A172 (cell line): ENCODE measurements around the gene ABCD3. TPM values are rescaled to one million over a fixed set of nuclear protein-coding genes. Genes with fewer than 3 reads are reported as not detected.

Experiments
- DNase-seq: peaks from one replicate; pipeline ENCODE4 v3.0.0-alpha.2; 2015; ENCODE audit warnings: low spot score
- total RNA-seq: library from RNA; depleted of rRNA; stranded (reverse); fragments of >200 nt; shearing (Covaris generic); gene quantifications from 2 replicates; pipeline ENCODE4 v1.2.3, GENCODE V29; 2014

The ABCD3 gene
- total RNA-seq, 1 experiment from 2014 or later, result 50.4 TPM

DNA sequence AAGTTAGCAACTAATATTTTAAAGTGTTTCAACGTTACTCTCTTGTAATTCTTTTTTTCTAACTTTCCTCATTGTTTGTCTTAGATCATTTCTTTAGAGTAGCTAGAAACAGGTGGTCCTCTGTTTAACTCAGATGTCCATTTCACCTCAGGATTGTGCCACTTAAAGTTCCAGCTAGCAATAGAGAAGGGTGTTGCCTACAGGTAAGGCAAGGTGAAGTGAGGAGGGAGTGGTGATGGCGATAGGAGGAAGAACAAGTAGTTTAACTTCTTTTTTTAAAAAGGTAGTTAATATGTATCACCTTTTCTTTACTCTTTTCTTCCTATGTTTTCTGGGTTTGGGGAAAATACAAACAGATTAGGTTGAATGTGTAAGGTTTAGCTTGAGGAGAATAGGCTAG lies 44.4 kb downstream of the ABCD3 start:
- DNase-seq, result no peak

DNA sequence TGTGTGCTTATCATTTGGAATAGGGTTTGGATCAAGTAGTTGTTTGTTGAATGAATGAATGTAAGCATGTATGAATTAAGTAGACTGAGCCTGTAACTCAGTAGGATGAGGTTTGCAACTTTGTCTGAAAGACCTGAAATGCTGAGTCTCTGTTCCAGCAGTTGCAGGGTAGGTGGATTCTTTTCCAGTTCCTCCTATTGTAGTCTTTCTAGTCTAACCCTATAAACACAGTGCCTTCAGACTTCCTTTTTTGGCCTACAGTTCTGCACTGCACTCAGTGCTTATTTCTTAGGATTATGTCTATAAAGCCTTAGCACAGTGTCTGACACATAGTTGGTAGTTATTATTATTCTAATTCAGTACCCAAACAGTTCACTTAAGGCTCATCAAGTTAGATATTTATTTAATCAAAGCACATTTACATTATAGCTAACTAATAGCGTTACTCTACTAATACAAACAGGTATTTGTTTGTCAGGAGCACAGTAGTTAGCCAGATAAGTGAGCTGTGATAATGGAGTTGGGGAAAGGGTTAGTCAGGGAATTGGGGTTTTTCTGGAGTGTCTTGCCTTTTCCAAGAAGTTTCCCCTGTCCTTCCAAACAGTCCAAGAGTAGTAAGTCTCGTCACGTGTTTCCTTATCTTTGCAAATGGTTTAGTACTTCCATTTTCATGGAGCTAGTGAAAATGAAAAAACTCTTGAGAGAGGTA lies 45.0 kb downstream of the ABCD3 start:
- DNase-seq, result no peak

GRCh38 chr1:94463765-94464330 lies 45.7 kb downstream of the ABCD3 start:
- peak; percentile 40 for DNase-seq

DNA sequence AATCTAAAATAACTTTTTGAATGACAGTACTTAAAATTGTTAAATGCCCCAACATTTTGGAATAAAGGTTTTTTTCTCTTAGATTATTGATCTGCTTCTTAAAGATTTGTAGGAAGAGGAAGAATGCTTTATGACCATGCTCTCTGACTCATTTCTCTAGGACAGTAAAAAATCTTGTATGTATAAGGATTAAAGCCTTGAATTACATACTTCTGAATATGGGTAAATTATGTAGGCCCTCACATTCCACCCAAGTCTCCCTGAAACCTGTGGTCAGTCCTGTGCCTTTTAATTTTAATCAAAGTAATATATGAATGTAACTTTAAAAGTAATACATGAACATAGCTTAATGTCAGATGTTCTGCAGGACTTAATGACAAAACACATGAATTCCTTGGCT lies 50.5 kb downstream of the ABCD3 start:
- DNase-seq, result no peak

DNA sequence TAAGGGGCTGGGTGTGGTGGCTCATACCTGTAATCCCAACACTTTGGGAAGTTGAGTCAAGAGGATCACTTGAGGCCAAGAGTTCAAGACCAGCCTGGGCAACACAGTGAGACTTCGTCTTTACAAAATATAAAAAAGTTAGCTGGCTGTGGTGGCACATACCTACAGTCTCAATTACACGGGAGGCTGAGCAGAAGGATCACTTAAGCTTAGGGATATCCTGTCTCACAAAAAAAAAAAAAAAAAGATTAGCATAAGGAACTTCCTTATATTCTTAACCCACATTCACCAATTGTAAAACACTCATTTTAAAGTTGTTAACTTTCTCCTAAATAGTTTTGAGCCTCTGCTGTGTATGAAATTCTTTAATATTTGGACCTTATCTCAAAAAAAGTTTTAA lies 53.1 kb downstream of the ABCD3 start:
- DNase-seq, result no peak

- DNase-seq, result no peak
Measured at GRCh38 chr1:94475232-94475631, 57.0 kb downstream of the ABCD3 start.

DNA sequence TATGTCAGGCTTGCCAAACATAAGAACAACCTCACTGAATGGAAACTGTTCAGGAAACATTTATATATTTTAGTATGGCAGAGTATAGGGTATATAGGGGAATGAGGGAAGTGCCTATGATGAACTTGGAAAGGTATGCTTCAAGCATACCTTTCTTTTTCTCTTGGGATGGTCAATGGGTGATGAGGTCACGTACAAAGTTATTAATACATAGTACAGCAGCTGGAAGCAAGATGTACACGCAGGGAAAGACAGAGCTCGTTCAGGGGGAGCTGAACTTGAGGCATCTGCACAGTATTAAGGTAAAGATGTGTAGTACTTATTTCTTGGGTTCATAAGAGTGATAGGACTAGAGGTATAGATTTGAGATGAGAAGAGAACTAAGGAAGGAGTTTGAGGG lies 61.5 kb downstream of the ABCD3 start:
- no peak for DNase-seq

- peak; percentile 69 for DNase-seq
Measured at GRCh38 chr1:94481473-94481933, 63.3 kb downstream of the ABCD3 start.

GRCh38 chr1:94486990-94487389 lies 68.8 kb downstream of the ABCD3 start:
- DNase-seq, result no peak

GRCh38 chr1:94490556-94490955 lies 72.4 kb downstream of the ABCD3 start:
- no peak for DNase-seq

GRCh38 chr1:94496076-94496755 lies 78.0 kb downstream of the ABCD3 start:
- no peak for DNase-seq

- DNase-seq, result no peak
Measured at GRCh38 chr1:94501426-94501825, 83.2 kb downstream of the ABCD3 start.

DNA sequence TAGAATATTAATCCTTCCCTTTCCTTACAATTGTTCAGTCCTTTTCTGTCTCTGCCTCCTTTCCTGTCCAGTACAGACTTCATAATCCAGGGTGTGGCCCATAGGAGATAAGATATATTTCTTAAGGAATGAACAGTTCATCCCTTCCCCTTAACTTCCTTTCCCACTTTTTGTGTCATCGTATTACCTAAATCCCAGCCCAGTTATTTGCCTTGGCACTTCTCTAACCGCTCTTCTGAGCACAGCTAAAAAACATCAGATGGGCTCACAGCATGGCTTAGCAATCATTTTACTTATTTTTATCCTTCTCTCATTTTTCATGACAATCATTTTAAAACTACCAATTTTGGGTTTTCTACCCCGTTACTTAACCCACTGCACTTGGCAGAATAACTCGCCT lies 83.7 kb downstream of the ABCD3 start:
- no peak for DNase-seq

GRCh38 chr1:94503153-94503552 lies 85.0 kb downstream of the ABCD3 start:
- DNase-seq, result no peak

DNA sequence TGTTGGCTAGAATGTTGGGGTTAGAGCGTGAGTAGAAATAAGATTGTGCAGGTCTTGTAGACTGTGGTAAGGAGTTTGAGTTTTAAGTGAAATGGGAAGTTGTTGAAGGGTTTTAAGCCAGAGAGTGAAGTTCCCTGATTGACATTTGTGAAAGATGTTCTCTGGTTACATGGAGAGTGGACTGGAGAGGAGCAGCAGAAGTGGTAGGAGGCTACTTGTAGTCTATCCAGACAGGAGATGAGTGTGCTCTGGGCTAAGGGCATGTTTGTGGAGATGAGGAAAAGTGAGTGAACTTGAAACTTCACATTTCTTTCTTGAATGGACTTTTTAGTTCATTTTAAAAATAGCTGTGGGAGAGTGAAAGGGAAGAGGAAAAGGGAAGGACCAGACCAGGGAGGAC lies 86.4 kb downstream of the ABCD3 start:
- DNase-seq, result no peak

GRCh38 chr1:94512816-94513215 lies 94.6 kb downstream of the ABCD3 start:
- DNase-seq, result no peak

- DNase-seq, result peak; percentile 27
Measured at GRCh38 chr1:94514095-94514727, 96.0 kb downstream of the ABCD3 start.

- no peak for DNase-seq
Measured at GRCh38 chr1:94515296-94515947, 97.2 kb downstream of the ABCD3 start.

DNA sequence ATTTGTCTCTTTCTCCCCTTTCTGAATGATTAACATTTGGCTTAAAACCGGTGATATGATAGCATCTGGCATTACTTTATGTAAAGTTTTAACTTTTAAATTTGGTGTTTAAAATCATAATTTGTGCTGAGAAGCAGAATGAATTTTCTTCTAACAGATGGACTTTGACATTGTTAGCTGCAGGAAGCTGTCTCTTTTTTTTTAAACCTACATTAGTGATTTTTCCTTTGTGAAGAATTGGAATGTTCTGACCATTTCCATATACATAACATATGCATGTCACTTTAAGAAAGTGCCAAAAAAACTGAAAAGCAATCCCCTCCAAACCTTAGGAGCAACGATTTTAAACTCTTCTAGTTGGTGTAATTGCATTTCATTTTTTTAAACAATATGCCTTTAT lies 101.2 kb downstream of the ABCD3 start:
- no peak for DNase-seq

GRCh38 chr1:94522304-94522703 lies 104.1 kb downstream of the ABCD3 start:
- DNase-seq, result peak; percentile 70

GRCh38 chr1:94524531-94524930 lies 106.3 kb downstream of the ABCD3 start:
- no peak for DNase-seq
